H9 (cell line): Measurements from ENCODE around the gene ACOT7. TPM values are rescaled to one million over a fixed set of nuclear protein-coding genes. Genes with fewer than 3 reads are reported as not detected.
A peak's percentile ranks its signal among the peaks of the same experiment; 100 is the strongest.

ENCODE experiments used
- DNase-seq: peaks from one replicate; pipeline ENCODE4 v3.0.0-alpha.2; 2017
- H2AFZ ChIP-seq: one replicate; pipeline ENCODE4 v1.6.1; 2013; ENCODE audit warnings: mild to moderate bottlenecking, low read length, control low read depth, moderate library complexity
- H2AK5ac ChIP-seq: 2 replicates; pipeline ENCODE4 v1.6.1; 2013; ENCODE audit warnings: low read length, control low read depth, mixed read lengths; ENCODE audit not compliant: insufficient read length
- H2BK120ac ChIP-seq: one replicate; pipeline ENCODE4 v1.6.1; 2013; ENCODE audit warnings: low read depth, mild to moderate bottlenecking, low read length, control low read depth, inconsistent platforms; ENCODE audit not compliant: poor library complexity, severe bottlenecking
- H2BK12ac ChIP-seq: 2 replicates; pipeline ENCODE4 v1.6.1; 2013; ENCODE audit warnings: low read length, control low read depth, mixed read lengths, low read depth; ENCODE audit not compliant: insufficient read length
- H2BK15ac ChIP-seq: 2 replicates; pipeline ENCODE4 v1.6.1; 2013; ENCODE audit warnings: low read depth, low read length, control low read depth
- H2BK20ac ChIP-seq: one replicate; pipeline ENCODE4 v1.6.1; 2013; ENCODE audit warnings: low read depth, mild to moderate bottlenecking, low read length, control low read depth, inconsistent platforms; ENCODE audit not compliant: poor library complexity, severe bottlenecking
- H2BK5ac ChIP-seq: 2 replicates; pipeline ENCODE4 v1.6.1; 2013; ENCODE audit warnings: low read length, control low read depth, mixed read lengths; ENCODE audit not compliant: insufficient read length
- H3K14ac ChIP-seq: 2 replicates; pipeline ENCODE4 v1.6.1; 2013; ENCODE audit warnings: low read length, control low read depth; ENCODE audit not compliant: insufficient read depth
- H3K18ac ChIP-seq: 2 replicates; pipeline ENCODE4 v1.6.1; 2013; ENCODE audit warnings: low read depth, mild to moderate bottlenecking, mixed read lengths, low read length, control low read depth; ENCODE audit not compliant: insufficient read length
- H3K23ac ChIP-seq: 2 replicates; pipeline ENCODE4 v1.6.1; 2013; ENCODE audit warnings: low read length, control low read depth, mixed read lengths, low read depth; ENCODE audit not compliant: insufficient read length
- H3K23me2 ChIP-seq: 2 replicates; pipeline ENCODE4 v1.6.1; 2013; ENCODE audit warnings: low read depth, mild to moderate bottlenecking, mixed read lengths, low read length, control low read depth; ENCODE audit not compliant: insufficient read length, poor library complexity, severe bottlenecking
- H3K27ac ChIP-seq: 2 replicates; pipeline ENCODE4 v1.5.1; 2013; ENCODE audit warnings: low read length, control low read depth, mixed read lengths, low read depth; ENCODE audit not compliant: insufficient read length
- H3K27me3 ChIP-seq: 2 replicates; pipeline ENCODE4 v1.6.1; 2013; ENCODE audit warnings: low read length, control low read depth, inconsistent platforms; ENCODE audit not compliant: insufficient read depth
- H3K4ac ChIP-seq: 2 replicates; pipeline ENCODE4 v1.6.1; 2013; ENCODE audit warnings: low read depth, mild to moderate bottlenecking, control low read depth, inconsistent platforms, low read length, moderate library complexity
- H3K4me1 ChIP-seq: 2 replicates; pipeline ENCODE4 v1.6.1; 2013; ENCODE audit warnings: low read length, control low read depth, inconsistent platforms; ENCODE audit not compliant: insufficient read depth
- H3K4me2 ChIP-seq: 2 replicates; pipeline ENCODE4 v1.6.1; 2013; ENCODE audit warnings: low read length, control low read depth, mixed read lengths; ENCODE audit not compliant: insufficient read length, insufficient read depth
- H3K56ac ChIP-seq: 2 replicates; pipeline ENCODE4 v1.6.1; 2013; ENCODE audit warnings: low read depth, mild to moderate bottlenecking, mixed read lengths, low read length, control low read depth; ENCODE audit not compliant: insufficient read length
- H3K79me1 ChIP-seq: 2 replicates; pipeline ENCODE4 v1.6.1; 2013; ENCODE audit warnings: low read depth, mild to moderate bottlenecking, moderate library complexity, low read length, control low read depth, inconsistent platforms; ENCODE audit not compliant: insufficient read depth, poor library complexity, severe bottlenecking
- H3K79me2 ChIP-seq: 2 replicates; pipeline ENCODE4 v1.6.1; 2013; ENCODE audit warnings: low read length, control low read depth, inconsistent platforms; ENCODE audit not compliant: insufficient read depth
- H3K9ac ChIP-seq: 2 replicates; pipeline ENCODE4 v1.6.1; 2013; ENCODE audit warnings: low read length, control low read depth, mixed read lengths; ENCODE audit not compliant: insufficient read length; ENCODE audit errors: extremely low read depth
- H3K9me3 ChIP-seq: one replicate; pipeline ENCODE4 v1.6.1; 2013; ENCODE audit warnings: low read depth, low read length, inconsistent platforms; ENCODE audit not compliant: control insufficient read depth
- H3T11ph ChIP-seq: one replicate; pipeline ENCODE4 v1.6.1; 2013; ENCODE audit warnings: mild to moderate bottlenecking, low read length, control low read depth, inconsistent platforms
- H4K20me1 ChIP-seq: one replicate; pipeline ENCODE4 v1.6.1; 2013; ENCODE audit not compliant: control insufficient read depth, insufficient read length, insufficient read depth
- H4K5ac ChIP-seq: 2 replicates; pipeline ENCODE4 v1.6.1; 2013; ENCODE audit warnings: low read depth, mild to moderate bottlenecking, mixed read lengths, low read length, control low read depth; ENCODE audit not compliant: insufficient read length
- H4K8ac ChIP-seq: replicated peaks from 2 replicates; pipeline ENCODE4 v1.6.1; 2013; ENCODE audit warnings: low read length, control low read depth, mixed read lengths, low read depth; ENCODE audit not compliant: insufficient read length
- H4K91ac ChIP-seq: 2 replicates; pipeline ENCODE4 v1.6.1; 2013; ENCODE audit warnings: low read depth, mild to moderate bottlenecking, moderate library complexity, mixed read lengths, low read length, control low read depth; ENCODE audit not compliant: insufficient read length
- H3K27ac Mint-ChIP-seq, 3 experiments: 2 replicates in 2 of 3; 3 replicates in 1 of 3; pipeline ENCODE4 v1.8.0; 2020 to 2021; ENCODE audit warnings: mixed read lengths in 3 of 3, mild to moderate bottlenecking in 1 of 3, moderate library complexity in 1 of 3
- H3K27me3 Mint-ChIP-seq: 2 replicates; pipeline ENCODE4 v1.8.0; 2021; ENCODE audit warnings: low read depth, mild to moderate bottlenecking, moderate library complexity, mixed read lengths
- H3K36me3 Mint-ChIP-seq, 3 experiments: 2 replicates in 2 of 3; 3 replicates in 1 of 3; pipeline ENCODE4 v1.8.0; 2020 to 2021; ENCODE audit warnings: low read depth in 3 of 3, mixed read lengths in 3 of 3; ENCODE audit not compliant: insufficient read depth in 1 of 3
- H3K4me1 Mint-ChIP-seq, 2 experiments: 2 replicates each; pipeline ENCODE4 v1.8.0; 2020; ENCODE audit warnings: mixed read lengths in 2 of 2
- H3K4me3 Mint-ChIP-seq, 2 experiments: 2 replicates in 1 of 2; 3 replicates in 1 of 2; pipeline ENCODE4 v1.8.0; 2020 to 2021; ENCODE audit warnings: mild to moderate bottlenecking in 2 of 2, mixed read lengths in 2 of 2, moderate library complexity in 1 of 2
- H3K9me3 Mint-ChIP-seq, 2 experiments: 2 replicates in 1 of 2; 3 replicates in 1 of 2; pipeline ENCODE4 v1.8.0; 2020; ENCODE audit warnings: mild to moderate bottlenecking in 2 of 2, mixed read lengths in 2 of 2, moderate library complexity in 1 of 2
- CTCF ChIP-seq: fragments of 200-600 bp; sonication (generic); conservative IDR thresholded peaks from 3 replicates; pipeline ENCODE4 v1.8.0; 2021; ENCODE audit warnings: antibody characterized with exemption, mild to moderate bottlenecking
- WGBS: extraction: QIAGEN DNeasy Blood & Tissue Kit; methylation state at CpG from one replicate; pipeline ENCODE4 v1.1.7; 2013; ENCODE audit warnings: missing lambda C conversion rate, low lambda C conversion rate, mixed read lengths; ENCODE audit not compliant: insufficient read length; ENCODE audit errors: extremely low coverage; 5-methylcytosine and 5-hydroxymethylcytosine counted together
- total RNA-seq: library from RNA; stranded (reverse); gene quantifications from 2 replicates; pipeline ENCODE4 v1.2.1, GENCODE V29; 2021

ACOT7 gene
- total RNA-seq, 1 experiment from 2014 or later = 87.4 TPM

GRCh38 chr1:6414881-6415626 lies 21.5 kb upstream of the ACOT7 start:
- Histone ChIP-seq H2BK5ac (no peak overlapping the region), H4K91ac (no peak overlapping the region), H3K23me2 (peaks cover 3% of the 10 kb centered on the region), H3K9me3 (no peaks in the 10 kb centered on the region), H3K4me2 (peak overlapping the region; percentile 25), H2BK20ac (no peak overlapping the region), H3K79me1 (no peaks in the 10 kb centered on the region), H2AK5ac (no peak overlapping the region), H2AFZ (no peak overlapping the region), H3K4me1 (peaks cover 3% of the 10 kb centered on the region; the same call in 1 of the 2 replicates), H3K18ac (peak overlapping the region; percentile 96), H4K8ac (no peak overlapping the region), H3T11ph (no peak overlapping the region), H3K4ac (no peak overlapping the region), H4K5ac (no peak overlapping the region), H3K14ac (peak overlapping the region; percentile 91), H2BK12ac (no peak overlapping the region), H4K20me1 (no peaks in the 10 kb centered on the region), H3K79me2 (no peaks in the 10 kb centered on the region), H3K23ac (no peak overlapping the region), H3K9ac (no peak overlapping the region), H3K56ac (no peak overlapping the region), H3K27ac (no peak overlapping the region), H3K27me3 (peaks cover 39% of the 10 kb centered on the region), H2BK120ac (peak overlapping the region; percentile 16), H2BK15ac (no peak overlapping the region)
- peak overlapping the region in 2 of 3 experiments; percentile 38 to 98; a peak in 3 of 7 replicates for H3K27ac Mint-ChIP-seq
- DNase-seq = no peak
- H3K27me3 Mint-ChIP-seq = peaks cover 97% of the 10 kb centered on the region
- no CpG with 5 or more reads among the region's 17 CpGs for WGBS
- H3K9me3 Mint-ChIP-seq = no peaks in the 10 kb centered on the region; a peak in 2 of 5 replicates
- no peaks in the 10 kb centered on the region for H3K36me3 Mint-ChIP-seq
- no peak overlapping the region for H3K4me3 Mint-ChIP-seq
- TF ChIP-seq CTCF = no peak
- peaks cover 19 to 22% of the 10 kb centered on the region in 2 experiments for H3K4me1 Mint-ChIP-seq
